DMS153 treated with DMSO at 0.1 percent for 48 hours (cell line): ENCODE measurements around the gene GIMAP8.
"Not testable (repeated sequence)": the region's sequence is repeated elsewhere in the genome, so short reads cannot be mapped to it uniquely, and the experiment has no call there.

Experiments
- DNase-seq: peaks from one replicate; lab custom pipeline; 2025; ENCODE audit not compliant: unreplicated experiment; lab: John Stamatoyannopoulos, UW

The GIMAP8 gene

DNA sequence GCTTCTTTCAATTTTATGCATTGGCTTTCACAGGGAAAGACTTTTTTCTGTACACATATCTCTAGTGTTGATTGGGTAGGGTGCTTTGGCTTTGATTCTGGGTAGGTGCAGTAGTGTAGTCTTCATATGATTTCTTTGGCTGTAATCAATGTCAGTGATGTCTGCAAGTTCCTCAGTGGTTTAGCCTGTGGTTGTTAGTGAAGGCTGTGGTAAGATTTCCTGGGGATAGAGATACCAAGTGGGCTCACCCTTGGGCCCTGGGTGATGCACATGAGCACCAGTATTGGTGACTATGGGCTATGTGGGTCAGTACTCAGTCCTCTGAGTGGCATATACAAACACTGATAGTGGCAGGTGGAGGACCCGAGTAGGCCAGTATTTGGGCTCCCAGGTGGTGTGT is 13.0 kb downstream of the GIMAP8 start:
- no peak for DNase-seq

- no peak for DNase-seq
Measured at GRCh38 chr7:150464962-150465361, 14.5 kb downstream of the GIMAP8 start.

DNA sequence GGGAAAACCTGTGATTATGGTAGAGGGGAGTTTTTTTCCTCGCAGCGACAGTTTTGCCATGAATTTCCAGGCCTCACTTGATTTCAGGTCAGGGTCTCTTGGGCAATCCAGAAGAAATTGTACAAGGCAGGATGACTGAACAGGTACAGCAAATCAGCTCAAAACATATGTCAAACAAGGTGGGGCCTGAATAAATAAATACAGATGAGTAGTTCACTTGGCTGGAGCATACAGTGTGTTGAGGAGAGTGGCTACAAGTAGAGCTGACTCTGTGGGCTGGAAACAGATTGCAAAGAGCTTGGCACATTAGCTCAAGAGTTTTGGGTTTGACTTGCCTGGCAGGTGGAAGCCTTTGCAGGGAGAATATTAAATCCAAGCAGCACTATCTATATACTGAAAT is 15.0 kb downstream of the GIMAP8 start:
- DNase-seq: no peak

GRCh38 chr7:150466477-150466876 is 16.0 kb downstream of the GIMAP8 start:
- no peak for DNase-seq

- DNase-seq: no peak
Measured at GRCh38 chr7:150468241-150468640, 17.8 kb downstream of the GIMAP8 start.

- DNase-seq: no peak
Measured at GRCh38 chr7:150471886-150472285, 21.5 kb downstream of the GIMAP8 start.

- DNase-seq: no peak
Measured at GRCh38 chr7:150473902-150474301, 23.5 kb downstream of the GIMAP8 start.

DNA sequence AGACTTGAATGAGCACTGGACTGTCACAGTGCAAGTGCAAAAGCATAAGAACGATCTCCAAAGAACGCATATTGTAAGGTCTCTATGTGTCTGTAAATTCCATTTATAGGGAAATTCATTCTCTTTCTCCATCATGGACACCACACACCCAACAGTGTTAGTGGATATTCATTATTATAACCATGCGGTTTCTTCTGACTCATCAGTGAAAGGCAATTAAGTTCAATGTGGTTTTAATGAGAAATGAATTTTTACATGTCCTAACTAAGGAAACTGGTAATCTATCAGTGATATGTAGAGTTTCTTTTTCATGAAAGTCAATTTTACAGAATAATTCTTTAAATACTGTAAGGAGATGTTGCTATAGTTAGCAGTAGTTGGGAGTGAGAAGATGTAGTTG is 25.9 kb downstream of the GIMAP8 start:
- DNase-seq: no peak

- DNase-seq: no peak
Measured at GRCh38 chr7:150476819-150477631, 26.6 kb downstream of the GIMAP8 start.

DNA sequence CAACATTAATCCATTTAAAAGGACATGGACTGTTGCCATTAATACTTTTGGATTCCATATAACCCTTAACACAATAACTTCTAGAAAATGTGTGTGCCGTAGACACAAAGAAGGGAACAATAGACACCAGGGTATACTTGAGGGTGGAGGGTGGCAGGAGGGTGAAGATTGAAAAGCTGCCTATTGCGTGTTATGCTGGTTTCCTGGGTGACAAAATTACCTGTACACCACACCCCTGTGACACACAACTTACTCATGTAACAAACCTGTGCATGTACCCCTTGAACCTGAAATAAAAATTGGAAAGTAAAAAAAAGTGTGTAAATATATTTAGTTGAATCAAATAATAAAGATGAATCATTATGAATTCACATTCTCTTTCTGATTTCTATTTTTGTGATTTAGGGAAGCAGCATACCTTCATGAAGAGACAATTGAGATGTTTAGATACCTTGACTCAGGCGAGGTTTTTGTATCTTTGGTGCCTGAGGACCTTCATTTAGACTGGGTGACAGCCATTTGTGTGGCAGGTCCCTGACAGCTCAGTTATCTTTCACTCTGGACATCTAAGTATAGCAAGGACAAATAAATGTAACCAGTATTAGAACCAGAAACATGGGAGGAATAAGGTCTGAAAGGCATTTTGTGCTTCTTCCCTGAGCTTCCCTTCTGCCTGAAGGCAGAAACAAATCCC is 28.7 kb downstream of the GIMAP8 start:
- peak; percentile 11 for DNase-seq

DNA sequence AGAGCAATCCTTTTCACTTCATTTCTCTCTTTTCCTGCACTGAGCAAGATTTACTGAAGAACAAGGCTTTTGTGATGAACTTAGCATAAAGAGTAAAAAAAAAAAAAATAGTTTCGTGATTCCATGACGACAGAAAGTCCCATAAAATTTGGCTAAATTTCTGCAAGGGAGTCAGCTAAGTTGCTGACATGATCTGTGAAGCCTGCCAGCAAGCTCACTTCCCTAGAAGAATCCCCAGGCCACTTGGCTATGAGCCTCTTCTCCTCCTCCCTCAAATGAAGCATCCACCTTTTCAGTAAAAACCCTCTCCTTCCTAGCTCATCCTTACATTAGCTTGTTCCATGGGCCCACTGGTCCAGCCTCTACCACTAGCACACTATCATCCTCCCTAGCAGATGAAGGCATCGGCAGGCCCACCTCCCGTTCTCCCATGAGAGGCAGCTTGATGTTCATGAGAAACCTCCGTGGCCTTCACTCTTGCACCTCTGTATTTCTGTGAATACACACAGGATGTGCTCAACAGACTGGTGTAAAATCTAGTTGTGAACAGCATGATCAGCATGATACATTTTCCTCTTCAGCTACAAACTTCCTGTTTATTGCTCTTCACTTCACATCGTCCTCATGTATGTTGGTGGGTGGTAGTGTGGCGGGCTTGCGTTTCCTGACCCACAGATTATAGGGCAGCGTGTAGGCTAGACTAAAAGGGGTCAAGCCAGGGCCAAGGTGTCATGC is 30.9 kb downstream of the GIMAP8 start:
- no peak for DNase-seq

DNA sequence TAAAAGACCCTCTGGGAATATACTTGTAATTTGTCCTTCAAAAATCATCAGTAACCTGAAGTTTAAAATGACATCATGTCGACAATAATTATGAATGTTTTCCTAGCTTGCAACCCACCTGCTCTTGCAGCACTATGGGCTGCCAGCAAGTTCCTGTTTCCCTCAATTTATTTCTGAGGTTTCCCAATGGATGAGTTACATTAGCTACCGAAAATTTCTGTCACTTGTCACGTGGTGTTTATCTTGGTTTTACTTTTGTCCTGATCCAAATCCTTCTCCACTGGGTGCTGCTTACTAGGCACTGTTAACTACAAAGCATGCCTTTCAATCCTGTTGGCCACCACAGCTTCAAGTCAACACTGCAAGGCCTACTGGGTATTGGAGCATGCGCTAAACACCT is 31.5 kb downstream of the GIMAP8 start:
- no peak for DNase-seq

DNA sequence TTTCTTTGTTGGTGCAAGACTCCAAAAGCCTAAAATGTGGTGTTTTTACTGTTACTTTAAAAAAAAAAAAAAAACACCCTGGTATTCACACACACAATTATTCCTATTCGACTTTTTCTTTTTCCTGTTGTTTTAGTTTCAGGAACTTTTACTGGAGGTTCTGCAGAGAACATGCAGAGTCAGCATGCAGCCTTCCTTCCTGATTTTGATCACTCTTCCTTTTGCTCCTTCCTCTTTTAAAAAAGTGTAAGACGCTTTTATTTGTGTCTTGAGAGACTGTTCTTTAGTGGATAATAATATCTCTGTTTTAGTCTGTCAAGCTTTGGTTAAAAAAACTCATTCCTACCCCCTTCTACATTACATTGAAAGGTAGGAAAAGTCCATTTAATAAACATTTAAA is 33.1 kb downstream of the GIMAP8 start:
- not testable (repeated sequence) for DNase-seq

GRCh38 chr7:150484071-150484470 is 33.6 kb downstream of the GIMAP8 start:
- DNase-seq: not testable (repeated sequence)

- no peak for DNase-seq
Measured at GRCh38 chr7:150487625-150488024, 37.2 kb downstream of the GIMAP8 start.

- no peak for DNase-seq
Measured at GRCh38 chr7:150489782-150490181, 39.4 kb downstream of the GIMAP8 start.

DNA sequence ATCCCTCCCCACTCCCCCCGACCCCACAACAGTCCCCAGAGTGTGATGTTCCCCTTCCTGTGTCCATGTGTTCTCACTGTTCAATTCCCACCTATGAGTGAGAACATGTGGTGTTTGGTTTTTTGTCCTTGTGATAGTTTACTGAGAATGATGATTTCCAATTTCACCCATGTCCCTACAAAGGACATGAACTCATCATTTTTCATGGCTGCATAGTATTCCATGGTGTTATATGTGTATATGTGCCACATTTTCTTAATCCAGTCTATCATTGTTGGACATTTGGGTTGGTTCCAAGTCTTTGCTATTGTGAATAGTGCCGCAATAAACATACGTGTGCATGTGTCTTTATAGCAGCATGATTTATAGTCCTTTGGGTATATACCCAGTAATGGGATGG is 43.0 kb downstream of the GIMAP8 start:
- not testable (repeated sequence) for DNase-seq

GRCh38 chr7:150502519-150502918 is 52.1 kb downstream of the GIMAP8 start:
- DNase-seq: no peak

- DNase-seq: no peak
Measured at GRCh38 chr7:150503155-150503554, 52.7 kb downstream of the GIMAP8 start.

GRCh38 chr7:150503581-150503980 is 53.2 kb downstream of the GIMAP8 start:
- DNase-seq: no peak

DNA sequence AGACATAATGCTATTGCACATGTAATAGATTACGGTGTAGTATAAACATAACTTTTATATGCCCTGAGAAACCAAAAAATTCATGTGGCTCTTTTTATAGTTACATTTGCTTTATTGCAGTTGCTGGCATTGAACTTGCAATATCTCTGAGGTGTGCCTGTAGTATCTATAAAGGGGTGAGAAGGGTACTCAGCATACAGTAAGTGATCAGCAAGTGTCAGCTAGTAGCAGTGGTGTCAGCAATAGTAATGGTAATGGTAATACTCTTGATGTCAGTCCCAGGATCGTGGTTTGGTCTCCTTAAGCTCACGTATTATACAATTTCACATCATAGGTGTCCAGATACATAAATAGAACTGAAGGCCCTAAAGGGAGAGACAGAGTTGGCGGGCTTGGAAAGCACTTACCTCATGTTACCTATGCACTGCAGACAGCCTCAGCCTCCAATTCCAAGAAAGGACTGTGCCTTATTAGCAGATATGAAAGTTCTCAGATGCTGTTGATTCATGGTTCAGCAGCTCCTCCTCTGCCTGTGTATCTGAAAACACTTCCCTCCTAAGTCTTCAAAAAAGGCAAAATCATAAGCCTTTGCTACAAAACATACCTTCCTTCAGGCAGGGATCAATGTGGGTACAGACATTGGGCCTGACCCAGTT is 57.6 kb downstream of the GIMAP8 start:
- DNase-seq: no peak
